IPS-NIHi11 (cell line): Measurements from ENCODE around the gene IRX6.

ENCODE experiments used
- DNase-seq: peaks from one replicate; pipeline ENCODE4 v3.0.0; 2012; ENCODE audit warnings: mixed read lengths, low spot score

Gene IRX6

DNA sequence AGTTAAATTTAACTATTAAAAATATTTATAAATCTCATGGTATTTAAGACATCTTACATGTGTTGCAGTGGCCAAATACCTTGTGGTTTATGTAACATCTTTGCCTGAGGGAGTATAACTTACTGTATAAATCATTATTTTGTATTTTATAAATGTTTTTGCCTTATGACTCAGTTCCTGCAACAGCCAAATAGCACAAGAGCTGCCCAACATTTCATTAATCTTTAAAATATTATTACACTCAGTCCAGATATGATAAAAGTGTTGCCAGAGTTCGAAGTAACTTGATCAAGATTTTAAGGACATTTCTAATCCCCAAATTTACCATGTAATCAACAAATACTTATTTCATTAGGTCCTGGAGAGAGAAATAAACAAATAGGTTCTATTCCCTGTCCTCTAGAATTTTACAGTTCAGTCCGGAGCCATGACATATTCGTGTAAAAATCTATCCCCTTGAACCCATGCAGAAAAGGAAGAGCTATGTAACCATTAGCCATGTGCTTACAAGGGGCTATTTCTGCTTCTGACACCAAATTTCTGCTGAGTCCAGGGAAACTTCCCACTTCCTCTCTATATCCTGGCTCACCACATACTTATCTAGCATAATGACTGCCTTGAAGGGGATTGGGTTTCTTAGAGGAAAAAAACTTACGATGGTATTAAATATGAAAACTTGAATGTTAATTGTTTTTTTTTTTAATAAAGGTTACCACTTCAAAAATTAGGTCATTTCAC is 44.0 kb downstream of the IRX6 start:
- no peak for DNase-seq

DNA sequence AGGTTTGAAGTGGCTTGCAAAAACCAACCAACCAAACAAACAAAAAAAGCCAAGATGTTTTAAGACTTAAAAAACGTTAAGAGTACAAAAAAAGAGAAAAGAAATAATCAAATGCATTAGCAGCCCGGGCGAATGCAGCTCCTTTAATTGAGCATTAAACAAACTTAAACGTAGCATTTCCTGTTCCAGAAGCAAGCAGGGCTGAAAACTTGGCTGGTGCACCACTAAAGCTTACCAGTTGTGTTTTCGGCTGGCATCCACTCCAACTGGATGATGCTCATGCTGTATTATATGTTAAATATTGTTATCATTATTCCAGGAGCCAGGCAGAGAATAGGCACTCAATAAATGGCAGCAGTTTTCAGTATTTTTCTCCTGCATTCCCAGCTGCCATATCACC is 45.1 kb downstream of the IRX6 start:
- DNase-seq = no peak

DNA sequence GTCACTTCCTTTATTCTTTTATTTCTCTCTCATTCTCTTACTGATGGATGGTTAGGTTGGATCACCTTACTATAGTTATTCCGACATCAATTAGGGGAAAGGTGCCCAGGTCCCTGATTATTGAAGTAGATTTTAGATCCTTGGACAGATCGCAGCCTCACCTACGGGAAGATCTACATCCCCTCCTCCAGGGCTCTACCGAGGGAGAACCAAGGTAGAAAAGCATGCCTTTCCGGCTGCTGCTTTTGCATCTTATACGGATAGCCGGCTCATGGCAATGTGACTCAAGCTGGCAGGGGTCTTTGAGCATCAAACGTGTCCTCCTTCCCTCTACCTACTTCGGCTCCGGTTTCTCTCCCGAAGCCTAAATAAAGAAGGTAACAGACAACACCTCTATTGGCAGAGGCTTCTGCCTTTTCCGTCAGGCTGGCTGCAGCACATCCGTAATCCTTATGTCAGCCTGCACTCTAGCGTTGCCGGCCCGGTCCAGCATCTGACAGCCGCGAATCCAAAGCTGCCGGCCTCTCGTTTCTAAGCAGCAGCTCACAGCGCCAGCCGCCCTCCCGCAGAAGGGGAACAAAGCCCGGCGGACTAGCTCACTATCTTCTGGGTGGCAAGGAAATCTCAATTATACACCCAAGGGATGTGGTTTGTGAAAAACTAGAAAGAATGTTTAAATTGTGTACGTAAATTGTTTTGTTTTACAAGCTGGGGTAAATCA is 46.9 kb downstream of the IRX6 start:
- peak; percentile 79 for DNase-seq

DNA sequence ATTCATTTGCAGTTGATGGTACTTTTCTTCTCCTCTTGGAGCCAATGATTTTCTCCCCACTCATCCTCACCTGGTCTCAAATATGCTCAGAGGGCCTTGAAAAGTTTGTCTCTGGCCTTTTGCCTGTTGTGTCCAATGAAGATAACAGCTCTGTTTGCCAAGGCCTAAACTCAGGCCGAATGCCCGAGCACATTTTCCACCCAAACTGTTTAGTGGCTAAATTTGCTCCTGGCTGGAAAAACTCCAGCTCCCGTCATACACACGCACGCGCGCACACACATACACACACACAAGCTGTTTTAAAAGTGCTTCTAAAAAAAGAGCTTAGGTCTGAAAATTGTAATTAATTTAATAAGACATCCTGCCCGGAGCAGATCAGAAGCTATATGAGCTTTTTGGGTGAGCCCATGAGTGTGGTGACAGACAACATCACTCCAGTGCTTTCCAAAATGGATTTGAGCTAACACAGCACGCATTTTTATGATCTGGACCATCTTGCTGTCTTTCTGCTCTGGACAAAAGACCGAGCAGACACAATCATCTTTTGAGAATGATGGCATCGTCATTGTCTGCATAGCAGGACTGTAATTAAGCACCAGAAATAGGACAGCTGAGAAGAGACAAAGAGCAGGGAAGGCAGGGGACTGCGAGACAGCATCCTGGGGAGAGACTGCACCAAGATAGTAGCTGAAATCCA is 48.9 kb downstream of the IRX6 start:
- DNase-seq = no peak

DNA sequence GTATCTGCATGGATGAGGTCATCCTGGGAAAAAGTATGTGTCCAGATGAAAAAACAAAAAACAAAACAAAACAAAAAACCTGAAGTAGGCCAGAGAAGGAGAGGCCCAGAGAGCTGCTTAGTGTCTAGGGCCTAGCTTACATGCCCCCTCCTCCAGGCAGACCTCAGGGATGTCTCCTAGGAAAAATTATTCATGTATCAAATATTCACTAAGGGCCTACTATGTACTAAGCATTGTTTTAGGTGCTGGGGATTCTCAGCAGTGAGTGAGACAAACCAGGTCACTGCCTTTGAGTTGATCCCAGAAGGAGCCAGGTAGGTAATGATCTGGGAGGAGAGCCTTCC is 49.5 kb downstream of the IRX6 start:
- no peak for DNase-seq

DNA sequence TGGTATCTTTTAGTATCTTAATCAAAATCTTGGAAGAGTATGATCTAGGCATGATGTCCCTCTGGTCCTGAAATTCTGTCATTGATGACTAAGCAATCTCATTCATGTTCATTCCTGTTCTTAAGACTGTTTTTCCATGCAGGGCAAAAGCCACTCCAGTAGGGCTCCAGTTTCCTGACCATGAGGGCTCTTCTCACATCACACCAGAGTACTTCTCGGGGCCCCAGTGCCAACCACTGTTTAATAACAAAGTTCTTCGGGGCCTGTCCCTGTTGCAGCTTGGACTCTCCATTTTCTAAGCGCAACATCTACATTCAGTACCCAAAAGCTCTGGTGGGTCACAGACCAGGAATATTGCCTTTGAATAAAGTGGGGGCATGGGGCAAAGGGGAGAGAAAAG is 52.0 kb downstream of the IRX6 start:
- DNase-seq = no peak

DNA sequence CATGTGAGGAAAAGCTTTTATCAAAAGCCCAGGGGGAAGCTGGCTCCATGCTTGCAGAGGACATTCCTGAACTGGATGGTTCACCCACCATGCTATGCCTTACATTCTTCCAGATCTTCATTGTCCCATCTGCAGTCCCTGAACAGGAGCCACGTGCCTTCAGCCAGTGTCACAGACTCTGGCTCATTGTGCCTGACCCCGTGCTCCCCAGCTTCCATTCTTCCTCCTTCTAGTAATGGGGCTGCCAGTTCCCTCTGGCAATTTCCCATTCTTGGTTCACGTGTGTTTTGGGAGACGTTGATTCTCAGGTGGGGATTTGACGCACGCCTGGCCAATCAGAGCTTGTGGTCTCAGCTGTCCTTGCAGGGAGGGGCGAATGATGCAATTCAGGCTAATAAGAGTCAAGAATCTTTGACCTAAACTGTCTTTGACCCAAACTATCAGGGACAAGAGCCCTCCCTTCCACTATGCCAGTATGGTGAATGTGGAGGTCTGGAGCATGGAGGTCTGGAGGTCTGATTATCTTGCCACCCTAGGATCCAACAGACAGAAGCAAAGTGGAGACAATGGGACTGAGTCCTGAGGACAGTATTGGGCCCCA is 52.7 kb downstream of the IRX6 start:
- DNase-seq = no peak

DNA sequence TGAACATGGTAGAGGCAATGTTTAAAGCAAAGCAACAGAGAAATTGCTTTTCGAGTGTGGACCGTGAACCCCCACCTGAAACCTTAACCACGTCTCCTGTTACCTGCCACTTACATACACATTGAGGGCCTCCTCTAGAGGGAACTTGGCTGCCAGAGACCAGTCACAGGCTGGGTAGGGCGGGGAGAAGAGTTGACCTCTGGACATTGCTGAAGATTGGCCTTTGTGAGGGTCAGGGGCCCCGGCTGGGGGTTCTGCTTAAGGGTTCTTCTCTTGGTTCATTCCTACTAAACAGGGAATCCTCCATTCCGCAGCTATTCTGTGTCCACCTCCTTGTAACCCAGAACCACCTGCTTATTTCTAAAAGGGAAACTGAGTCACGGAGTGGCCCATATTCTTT is 53.8 kb downstream of the IRX6 start:
- DNase-seq = no peak

DNA sequence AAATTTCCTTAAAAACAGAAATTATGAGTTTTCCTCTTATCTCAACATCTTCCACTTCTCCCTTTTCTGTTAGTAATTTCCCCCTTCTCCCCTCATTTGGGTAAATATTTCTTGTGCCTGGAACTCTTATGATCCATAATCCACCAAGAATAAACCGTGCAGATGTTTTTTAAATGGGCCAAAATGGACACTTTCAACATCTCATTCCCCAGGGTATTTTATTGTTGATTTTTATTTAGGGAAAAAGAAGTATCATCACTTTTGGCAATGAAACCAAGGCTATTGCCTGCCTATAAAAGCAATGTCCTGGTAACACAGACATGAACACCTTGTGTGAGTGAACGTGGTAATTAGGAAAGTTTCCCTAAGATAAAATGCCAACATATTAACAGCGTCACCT is 54.6 kb downstream of the IRX6 start:
- no peak for DNase-seq

DNA sequence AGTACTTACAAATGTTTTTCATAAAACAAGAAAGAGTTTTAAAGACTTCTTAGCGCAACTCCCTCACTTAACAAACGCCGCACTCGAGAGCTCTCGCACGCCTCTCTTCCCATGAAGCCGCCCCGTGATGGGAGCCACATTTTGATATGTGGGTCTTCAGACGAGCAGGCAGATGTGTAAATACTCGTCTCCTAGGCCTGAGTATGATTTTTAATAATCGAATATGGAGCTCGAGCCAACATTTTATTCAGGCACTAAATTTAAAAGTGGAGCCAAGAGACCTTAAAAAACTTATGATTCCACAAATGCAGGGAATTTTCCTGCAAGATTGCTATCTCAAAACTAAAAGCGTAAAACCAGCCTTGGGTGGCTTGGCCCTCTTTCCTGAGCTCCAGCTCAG is 55.4 kb downstream of the IRX6 start:
- no peak for DNase-seq

DNA sequence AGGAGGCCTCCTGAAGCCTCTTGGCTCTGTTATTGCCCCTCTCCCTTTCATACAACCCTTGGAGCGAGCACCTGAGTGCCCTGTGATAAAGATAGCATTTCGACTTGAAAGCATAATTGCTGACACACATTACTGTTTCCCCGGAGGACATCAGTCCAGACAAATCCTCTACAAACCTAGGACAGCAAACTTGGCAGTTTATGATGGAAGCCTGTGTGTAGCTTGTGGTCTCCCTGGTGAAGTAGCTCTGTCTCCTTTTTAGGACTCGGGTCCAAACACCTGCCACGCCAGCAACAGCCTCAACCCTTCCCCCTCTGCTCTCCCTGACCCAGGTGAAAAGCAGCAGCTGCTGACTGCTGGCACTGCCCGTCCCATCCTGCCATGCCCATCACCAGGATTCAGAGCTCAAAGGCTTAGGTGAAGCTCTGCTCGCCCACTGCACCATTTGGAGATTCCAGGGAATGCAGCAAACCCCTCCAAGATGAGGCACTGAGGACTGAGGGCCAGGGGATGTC is 55.9 kb downstream of the IRX6 start:
- DNase-seq = no peak
